NCI-H128 (cell line): ENCODE results near the gene CPSF6.
A peak's percentile ranks its signal among the peaks of the same experiment; 100 is the strongest.
"Not testable (repeated sequence)": the region's sequence is repeated elsewhere in the genome, so short reads cannot be mapped to it uniquely, and the experiment has no call there.

Experiments
- DNase-seq: peaks from one replicate; lab custom pipeline; 2025; ENCODE audit not compliant: unreplicated experiment; lab: John Stamatoyannopoulos, UW

Gene CPSF6

GRCh38 chr12:69254862-69255261, 15.5 kb downstream of the CPSF6 start:
- DNase-seq = no peak

- DNase-seq = no peak
These were observed 19.3 kb downstream of the CPSF6 start for GRCh38 chr12:69258655-69259054.

- DNase-seq = no peak
These were observed 23.1 kb downstream of the CPSF6 start for GRCh38 chr12:69262264-69262974.

GRCh38 chr12:69265205-69265604, 25.8 kb downstream of the CPSF6 start:
- DNase-seq = no peak

GRCh38 chr12:69265633-69266032, 26.3 kb downstream of the CPSF6 start:
- not testable (repeated sequence) for DNase-seq

GRCh38 chr12:69266036-69266635, 26.8 kb downstream of the CPSF6 start:
- no peak for DNase-seq

- no peak for DNase-seq
These were observed 30.4 kb downstream of the CPSF6 start for GRCh38 chr12:69269736-69270135.

GRCh38 chr12:69272511-69272910, 33.1 kb downstream of the CPSF6 start:
- no peak for DNase-seq

- DNase-seq = no peak
These were observed 35.5 kb downstream of the CPSF6 start for GRCh38 chr12:69274861-69275260.

GRCh38 chr12:69275471-69275891, 36.1 kb downstream of the CPSF6 start:
- no peak for DNase-seq

GRCh38 chr12:69278814-69279782, 39.7 kb downstream of the CPSF6 start:
- DNase-seq = no peak

- peak; percentile 21 for DNase-seq
These were observed 44.8 kb downstream of the CPSF6 start for GRCh38 chr12:69284131-69284530.

GRCh38 chr12:69287556-69287955, 48.2 kb downstream of the CPSF6 start:
- no peak for DNase-seq

GRCh38 chr12:69290545-69291277, 51.3 kb downstream of the CPSF6 start:
- DNase-seq = peak; percentile 80

GRCh38 chr12:69291278-69291593, 51.9 kb downstream of the CPSF6 start:
- DNase-seq = no peak

GRCh38 chr12:69298133-69298532, 58.8 kb downstream of the CPSF6 start:
- no peak for DNase-seq

- no peak for DNase-seq
These were observed 59.6 kb downstream of the CPSF6 start for GRCh38 chr12:69298947-69299346.

- no peak for DNase-seq
These were observed 64.9 kb downstream of the CPSF6 start for GRCh38 chr12:69304284-69304683.

GRCh38 chr12:69309461-69309860, 70.1 kb downstream of the CPSF6 start:
- DNase-seq = no peak

- no peak for DNase-seq
These were observed 73.8 kb downstream of the CPSF6 start for GRCh38 chr12:69313209-69313608.

GRCh38 chr12:69316784-69317183, 77.4 kb downstream of the CPSF6 start:
- DNase-seq = not testable (repeated sequence)
